Stimulated activated naive CD8-positive, alpha-beta T cell treated with anti-CD3 and anti-CD28 coated beads, Interleukin-15, Interleukin-2, amounts not matched to agents 100 ng/mL and 50 ng/mL, for 24 hours (primary cell): ENCODE measurements around the gene PRKN.
"Not testable (repeated sequence)": the region's sequence is repeated elsewhere in the genome, so short reads cannot be mapped to it uniquely, and the experiment has no call there.

Experiments used
- H3K27ac Mint-ChIP-seq: one replicate; pipeline ENCODE4 v1.8.0; 2021; ENCODE audit warnings: mild to moderate bottlenecking, mixed read lengths
- H3K27me3 Mint-ChIP-seq: one replicate; pipeline ENCODE4 v1.8.0; 2021; ENCODE audit warnings: mixed read lengths
- H3K36me3 Mint-ChIP-seq: one replicate; pipeline ENCODE4 v1.8.0; 2021; ENCODE audit warnings: low read depth, mixed read lengths
- H3K4me1 Mint-ChIP-seq: one replicate; pipeline ENCODE4 v1.8.0; 2021; ENCODE audit warnings: low read depth, mixed read lengths
- H3K4me3 Mint-ChIP-seq: one replicate; pipeline ENCODE4 v1.8.0; 2021; ENCODE audit warnings: mild to moderate bottlenecking, mixed read lengths
- H3K9me3 Mint-ChIP-seq: one replicate; pipeline ENCODE4 v1.8.0; 2021; ENCODE audit warnings: mixed read lengths

PRKN gene

DNA sequence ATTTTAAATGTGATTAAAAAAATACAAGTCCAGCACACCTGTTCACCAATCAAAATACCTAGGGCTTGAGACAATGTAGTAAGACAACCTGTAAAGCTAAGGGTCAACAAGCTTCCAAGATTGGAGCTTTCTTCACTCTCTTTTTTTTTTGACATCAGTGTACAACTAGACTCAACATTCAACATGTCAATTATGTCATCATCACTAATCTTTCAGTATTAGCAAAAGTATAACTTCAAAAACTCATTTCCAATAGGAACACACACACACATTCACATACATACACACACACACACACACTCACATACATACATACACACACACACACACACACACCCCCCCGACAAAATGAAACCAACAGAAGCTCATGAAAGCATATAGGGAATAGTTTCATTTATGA, 26.0 kb downstream of the PRKN start:
- H3K9me3 Mint-ChIP-seq: no peaks in the 10 kb centered on the region
- H3K4me1 Mint-ChIP-seq: peaks cover 5% of the 10 kb centered on the region
- H3K27me3 Mint-ChIP-seq: no peaks in the 10 kb centered on the region
- H3K36me3 Mint-ChIP-seq: no peaks in the 10 kb centered on the region
- no peak overlapping the region for H3K4me3 Mint-ChIP-seq
- H3K27ac Mint-ChIP-seq: no peak overlapping the region

DNA sequence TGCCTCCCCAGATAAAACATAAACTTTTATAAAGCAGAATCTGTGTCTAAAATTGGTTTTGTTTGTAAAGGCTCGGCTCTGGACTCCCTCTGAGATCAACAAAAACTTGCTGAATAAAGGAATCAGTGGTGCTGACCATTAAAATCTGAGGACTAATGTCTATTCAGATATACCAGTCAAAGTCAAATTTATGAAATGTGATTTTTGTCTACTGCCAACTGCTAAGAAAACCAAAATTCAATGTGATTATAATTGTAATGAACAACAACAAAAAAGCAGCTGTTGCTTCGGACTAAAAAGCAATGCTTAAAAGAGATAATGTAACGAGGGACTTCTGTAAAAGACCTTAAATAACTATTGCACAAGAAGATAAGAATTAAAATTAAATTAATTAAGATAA, 26.6 kb downstream of the PRKN start:
- Mint-ChIP-seq H3K4me1 (no peaks in the 10 kb centered on the region), H3K4me3 (no peak overlapping the region), H3K27ac (no peak overlapping the region), H3K9me3 (no peaks in the 10 kb centered on the region), H3K27me3 (no peaks in the 10 kb centered on the region), H3K36me3 (no peaks in the 10 kb centered on the region)

DNA sequence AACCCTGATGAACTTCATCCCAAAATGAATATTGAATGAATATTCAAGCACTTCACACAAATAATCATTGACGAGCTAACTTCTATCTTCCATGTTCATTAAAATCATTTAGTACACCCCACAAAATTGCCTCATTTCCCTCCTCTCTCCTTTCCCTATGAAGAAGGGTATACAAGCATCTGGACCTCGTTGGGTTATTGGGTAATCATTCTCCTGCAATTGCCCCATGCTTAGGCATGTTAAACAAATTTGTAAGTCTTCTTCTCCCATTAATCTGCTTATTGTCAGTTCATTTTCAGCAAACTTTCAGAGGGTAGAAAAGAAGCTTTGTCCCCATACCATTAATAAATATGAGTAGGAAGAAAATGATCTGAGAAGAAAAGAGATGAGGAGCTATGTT, 27.6 kb downstream of the PRKN start:
- Mint-ChIP-seq H3K4me1 (no peaks in the 10 kb centered on the region), H3K27me3 (no peaks in the 10 kb centered on the region), H3K27ac (no peak overlapping the region), H3K4me3 (no peak overlapping the region), H3K9me3 (no peaks in the 10 kb centered on the region), H3K36me3 (no peaks in the 10 kb centered on the region)

DNA sequence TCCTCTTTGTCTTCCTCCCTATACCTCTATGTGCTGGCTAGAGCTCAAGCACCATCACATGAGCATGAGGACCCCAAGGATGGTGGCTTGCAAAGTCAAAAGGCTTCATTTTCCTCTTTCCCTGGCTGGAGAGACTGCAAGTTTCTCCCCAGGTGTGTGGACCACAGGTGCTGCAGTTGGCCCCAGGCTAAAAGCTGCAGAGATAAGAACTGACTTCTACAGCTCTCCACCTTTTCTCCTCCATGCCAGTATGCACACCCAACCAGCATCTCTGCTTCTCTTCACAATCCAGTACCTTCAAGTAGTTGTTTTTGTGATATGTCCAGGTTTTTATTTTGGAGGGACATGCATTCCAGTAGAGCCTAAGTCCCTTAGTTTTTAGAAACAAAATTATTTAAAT, 29.1 kb downstream of the PRKN start:
- no peak overlapping the region for H3K4me3 Mint-ChIP-seq
- no peaks in the 10 kb centered on the region for H3K9me3 Mint-ChIP-seq
- H3K4me1 Mint-ChIP-seq: no peaks in the 10 kb centered on the region
- H3K36me3 Mint-ChIP-seq: no peaks in the 10 kb centered on the region
- H3K27me3 Mint-ChIP-seq: no peaks in the 10 kb centered on the region
- H3K27ac Mint-ChIP-seq: no peak overlapping the region

- H3K36me3 Mint-ChIP-seq: no peaks in the 10 kb centered on the region
- H3K9me3 Mint-ChIP-seq: no peaks in the 10 kb centered on the region
- H3K27ac Mint-ChIP-seq: no peak overlapping the region
- H3K4me1 Mint-ChIP-seq: no peaks in the 10 kb centered on the region
- H3K27me3 Mint-ChIP-seq: no peaks in the 10 kb centered on the region
- no peak overlapping the region for H3K4me3 Mint-ChIP-seq
Observed at GRCh38 chr6:162697872-162698403, 29.6 kb downstream of the PRKN start.

DNA sequence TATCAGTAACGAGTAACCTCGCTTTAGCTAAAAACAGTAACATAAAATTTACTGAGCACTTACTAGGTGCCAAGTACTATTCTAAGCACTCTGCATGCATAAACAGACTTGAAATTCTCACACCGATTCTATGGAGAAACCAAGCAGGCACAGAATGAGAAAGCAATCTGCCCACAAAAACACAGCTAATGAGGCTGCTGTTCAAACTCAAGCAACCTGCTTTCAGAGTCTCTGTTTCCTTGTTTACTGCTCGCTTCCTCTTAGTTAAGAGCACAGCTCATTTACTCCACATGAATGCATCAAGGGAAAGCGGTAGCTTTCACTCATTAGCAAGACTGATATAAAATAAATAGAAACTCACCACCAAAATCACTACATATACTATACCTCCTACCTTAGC, 37.4 kb downstream of the PRKN start:
- Mint-ChIP-seq H3K27ac (no peak overlapping the region), H3K9me3 (no peaks in the 10 kb centered on the region), H3K36me3 (no peaks in the 10 kb centered on the region), H3K27me3 (no peaks in the 10 kb centered on the region), H3K4me3 (no peak overlapping the region), H3K4me1 (no peaks in the 10 kb centered on the region)

DNA sequence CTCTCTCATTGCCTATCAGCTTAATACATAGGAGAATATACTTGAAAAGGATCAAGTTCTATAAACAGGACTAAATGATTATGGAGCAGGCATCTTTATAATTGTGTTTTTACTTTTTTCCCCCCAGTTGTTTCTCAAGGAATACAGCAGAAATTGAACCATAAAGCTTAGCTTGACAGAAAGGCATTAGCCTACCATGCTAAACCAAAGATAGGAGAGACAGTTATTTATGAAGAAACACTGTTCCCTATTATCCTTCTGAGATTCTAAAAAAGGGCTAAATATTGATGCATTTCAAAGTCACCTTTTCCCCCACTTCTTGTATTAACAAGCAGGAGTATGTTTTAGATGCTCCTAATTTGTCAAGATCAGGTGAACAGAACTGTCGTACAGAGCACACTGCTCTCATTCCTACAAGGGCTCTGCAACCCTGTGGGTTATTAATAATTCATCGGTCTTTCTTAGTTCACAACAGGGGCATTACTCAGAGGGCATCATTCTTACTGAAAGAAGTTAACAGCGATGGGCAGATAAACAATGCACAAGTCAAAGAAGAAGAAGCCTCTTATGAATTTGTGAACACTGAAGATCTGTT, 38.7 kb downstream of the PRKN start:
- Mint-ChIP-seq H3K27me3 (no peaks in the 10 kb centered on the region), H3K4me3 (no peak overlapping the region), H3K27ac (no peak overlapping the region), H3K4me1 (no peaks in the 10 kb centered on the region), H3K36me3 (no peaks in the 10 kb centered on the region), H3K9me3 (no peaks in the 10 kb centered on the region)

- Mint-ChIP-seq H3K4me3 (no peak overlapping the region), H3K27ac (no peak overlapping the region), H3K9me3 (no peaks in the 10 kb centered on the region), H3K4me1 (no peaks in the 10 kb centered on the region), H3K27me3 (no peaks in the 10 kb centered on the region), H3K36me3 (no peaks in the 10 kb centered on the region)
Observed at GRCh38 chr6:162685586-162685985, 42.0 kb downstream of the PRKN start.

DNA sequence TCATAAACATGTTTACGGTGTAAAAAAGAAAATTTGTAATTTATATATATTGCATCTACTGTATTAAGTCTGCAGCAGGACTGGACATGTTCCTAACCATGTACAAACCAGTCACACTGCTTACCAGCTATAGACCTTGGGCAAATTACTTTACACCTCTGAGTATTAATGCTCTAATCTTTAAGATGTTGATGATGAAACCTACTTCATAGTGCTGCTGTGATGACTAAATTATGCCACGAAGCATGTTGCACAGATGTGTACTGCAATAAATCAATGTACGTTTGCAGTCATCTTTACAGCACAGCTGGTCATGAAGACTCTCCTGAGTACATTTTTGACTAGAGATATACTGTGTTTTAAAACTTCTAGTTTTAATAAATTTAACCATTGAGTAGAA, 42.6 kb downstream of the PRKN start:
- Mint-ChIP-seq H3K9me3 (no peaks in the 10 kb centered on the region), H3K4me3 (no peak overlapping the region), H3K27me3 (no peaks in the 10 kb centered on the region), H3K36me3 (no peaks in the 10 kb centered on the region), H3K4me1 (no peaks in the 10 kb centered on the region), H3K27ac (no peak overlapping the region)

- Mint-ChIP-seq H3K36me3 (no peaks in the 10 kb centered on the region), H3K9me3 (no peaks in the 10 kb centered on the region), H3K4me1 (no peaks in the 10 kb centered on the region), H3K27ac (no peak overlapping the region), H3K27me3 (no peaks in the 10 kb centered on the region), H3K4me3 (no peak overlapping the region)
Observed at GRCh38 chr6:162684052-162684451, 43.5 kb downstream of the PRKN start.

DNA sequence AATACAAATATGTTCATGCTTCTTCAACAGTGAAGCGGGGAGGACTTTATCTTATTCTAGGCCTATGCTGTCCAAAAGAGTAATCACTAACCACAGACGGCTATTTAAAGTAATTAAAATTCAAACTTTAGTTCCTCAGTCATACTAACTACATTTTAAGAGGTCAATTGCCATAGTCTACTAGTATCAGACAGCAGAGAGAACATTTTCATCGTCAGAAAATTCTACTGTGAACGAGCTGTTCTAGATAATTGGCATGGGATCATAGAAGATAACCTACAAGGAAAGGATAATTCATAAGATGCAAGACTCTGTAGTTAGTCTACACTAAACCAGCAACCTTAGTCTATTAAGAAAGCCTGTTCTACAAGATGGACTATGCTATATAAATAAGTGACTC, 44.4 kb downstream of the PRKN start:
- no peaks in the 10 kb centered on the region for H3K4me1 Mint-ChIP-seq
- no peaks in the 10 kb centered on the region for H3K9me3 Mint-ChIP-seq
- H3K36me3 Mint-ChIP-seq: no peaks in the 10 kb centered on the region
- H3K4me3 Mint-ChIP-seq: no peak overlapping the region
- no peaks in the 10 kb centered on the region for H3K27me3 Mint-ChIP-seq
- no peak overlapping the region for H3K27ac Mint-ChIP-seq

- H3K36me3 Mint-ChIP-seq: no peaks in the 10 kb centered on the region
Observed at GRCh38 chr6:162681447-162681846, 46.1 kb downstream of the PRKN start.

DNA sequence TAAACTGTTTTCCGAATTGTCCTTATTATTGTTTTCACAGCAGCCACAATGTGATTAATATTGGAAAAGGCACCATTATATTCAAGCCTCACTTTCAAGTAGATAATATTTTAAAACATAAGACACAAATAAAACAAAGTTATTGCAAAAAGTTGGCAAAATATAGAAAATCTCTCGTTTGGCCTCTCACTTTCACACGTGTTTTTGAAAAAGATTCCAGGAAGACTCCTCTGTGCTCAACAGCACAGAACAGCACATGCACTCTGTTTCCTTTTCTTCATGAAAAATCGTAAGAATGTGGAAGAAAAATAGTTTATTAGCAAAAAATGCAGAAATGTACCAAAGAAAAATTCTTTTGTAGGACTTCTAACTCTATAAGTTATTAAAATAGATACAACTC, 46.7 kb downstream of the PRKN start:
- H3K36me3 Mint-ChIP-seq: no peaks in the 10 kb centered on the region
- H3K27ac Mint-ChIP-seq: no peak overlapping the region
- no peaks in the 10 kb centered on the region for H3K4me1 Mint-ChIP-seq
- no peak overlapping the region for H3K4me3 Mint-ChIP-seq
- H3K9me3 Mint-ChIP-seq: no peaks in the 10 kb centered on the region
- H3K27me3 Mint-ChIP-seq: no peaks in the 10 kb centered on the region

More at GRCh38 chr6:162681447-162681846, 46.1 kb downstream of the PRKN start:
- H3K4me1 Mint-ChIP-seq: no peaks in the 10 kb centered on the region
- no peak overlapping the region for H3K27ac Mint-ChIP-seq
- H3K27me3 Mint-ChIP-seq: no peaks in the 10 kb centered on the region
- no peaks in the 10 kb centered on the region for H3K9me3 Mint-ChIP-seq
- no peak overlapping the region for H3K4me3 Mint-ChIP-seq

GRCh38 chr6:162680367-162680766, 47.2 kb downstream of the PRKN start:
- no peaks in the 10 kb centered on the region for H3K9me3 Mint-ChIP-seq
- no peaks in the 10 kb centered on the region for H3K4me1 Mint-ChIP-seq
- H3K4me3 Mint-ChIP-seq: no peak overlapping the region
- H3K27ac Mint-ChIP-seq: no peak overlapping the region
- H3K27me3 Mint-ChIP-seq: no peaks in the 10 kb centered on the region
- H3K36me3 Mint-ChIP-seq: no peaks in the 10 kb centered on the region

DNA sequence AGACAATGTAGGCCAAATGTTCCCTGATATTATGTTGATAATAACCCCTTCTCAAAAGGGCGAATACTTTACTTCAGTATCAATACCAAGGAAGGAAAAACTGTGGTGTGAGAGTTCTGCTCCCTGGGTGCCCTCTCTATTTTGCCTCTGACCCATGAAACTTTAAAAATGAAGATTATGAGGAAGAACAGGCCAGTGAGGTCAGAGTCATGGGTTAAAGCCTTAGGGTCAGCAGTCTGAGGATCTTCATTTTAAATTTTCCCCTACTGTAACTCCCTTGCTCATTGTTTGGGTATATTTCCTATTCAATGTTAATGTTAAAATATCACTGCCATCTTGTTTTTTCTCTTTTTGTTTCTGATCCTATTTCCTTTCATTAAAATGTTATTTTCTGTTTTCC, 47.9 kb downstream of the PRKN start:
- Mint-ChIP-seq H3K27ac (no peak overlapping the region), H3K27me3 (no peaks in the 10 kb centered on the region), H3K4me1 (no peaks in the 10 kb centered on the region), H3K36me3 (no peaks in the 10 kb centered on the region), H3K4me3 (no peak overlapping the region), H3K9me3 (peaks cover 1% of the 10 kb centered on the region)

- not testable (repeated sequence) for H3K4me1 Mint-ChIP-seq, H3K9me3 Mint-ChIP-seq, H3K27ac Mint-ChIP-seq, H3K27me3 Mint-ChIP-seq, H3K36me3 Mint-ChIP-seq, H3K4me3 Mint-ChIP-seq
Observed at GRCh38 chr6:162678896-162679295, 48.7 kb downstream of the PRKN start.
